ENCODE results near the gene CALCB.

Gene CALCB

DNA sequence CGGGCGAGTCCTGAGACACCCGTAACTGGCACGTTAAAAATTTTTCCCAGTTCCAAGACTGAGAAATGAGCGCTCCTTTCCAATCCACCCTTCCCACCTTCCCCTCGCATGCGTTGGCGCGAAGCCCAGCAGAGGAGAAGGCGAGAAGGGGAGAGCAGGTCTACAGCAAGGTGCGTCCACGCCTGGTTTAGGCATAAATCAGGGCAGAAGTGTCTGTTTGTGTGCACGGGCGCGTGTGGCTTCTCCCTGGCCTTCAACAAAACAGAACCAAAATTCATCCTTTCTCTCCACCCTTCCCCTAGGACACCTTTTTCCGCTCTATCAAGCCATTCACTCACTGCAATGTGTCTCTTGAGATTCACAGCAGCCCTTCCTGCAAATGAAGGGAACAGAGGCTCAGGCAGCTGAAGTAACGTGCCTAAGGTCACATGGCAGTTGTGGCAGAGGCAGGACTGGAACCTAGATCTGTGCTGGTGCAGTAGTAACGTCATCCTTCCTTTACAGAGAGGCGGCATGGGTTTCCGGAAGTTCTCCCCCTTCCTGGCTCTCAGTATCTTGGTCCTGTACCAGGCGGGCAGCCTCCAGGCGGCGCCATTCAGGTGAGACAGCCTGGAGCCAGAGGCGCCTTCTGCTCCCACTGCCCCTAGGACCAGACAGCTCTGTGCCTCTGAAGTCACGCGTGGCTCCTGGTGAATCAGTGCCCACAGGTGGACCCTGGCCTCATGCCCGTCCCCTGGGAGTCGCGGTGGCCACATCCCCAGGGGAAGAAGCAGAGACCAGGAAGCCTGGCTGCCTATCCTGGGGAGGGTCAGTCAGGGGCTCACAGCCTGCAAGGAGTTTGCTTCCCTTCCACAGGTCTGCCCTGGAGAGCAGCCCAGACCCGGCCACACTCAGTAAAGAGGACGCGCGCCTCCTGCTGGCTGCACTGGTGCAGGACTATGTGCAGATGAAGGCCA, 1.1 kb downstream of the CALCB start:
- peak; percentile 90 for DNase-seq

DNA sequence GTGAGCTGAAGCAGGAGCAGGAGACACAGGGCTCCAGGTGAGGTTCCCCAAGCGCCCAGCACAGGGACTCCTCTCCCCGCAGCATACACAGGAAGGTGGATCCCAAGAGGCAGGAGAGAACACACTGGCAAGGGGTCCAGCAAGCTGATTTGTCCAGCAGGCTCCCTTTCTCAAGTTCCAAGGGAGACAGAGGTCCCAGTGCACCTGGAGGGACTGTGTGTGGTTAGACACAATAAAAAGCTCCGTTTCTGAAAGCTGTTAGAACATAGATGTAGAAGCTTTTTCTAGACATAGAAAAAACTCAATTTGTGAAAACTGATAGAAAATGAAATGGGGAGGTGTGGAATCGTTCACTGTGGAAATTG, 1.8 kb downstream of the CALCB start:
- no peak for DNase-seq

DNA sequence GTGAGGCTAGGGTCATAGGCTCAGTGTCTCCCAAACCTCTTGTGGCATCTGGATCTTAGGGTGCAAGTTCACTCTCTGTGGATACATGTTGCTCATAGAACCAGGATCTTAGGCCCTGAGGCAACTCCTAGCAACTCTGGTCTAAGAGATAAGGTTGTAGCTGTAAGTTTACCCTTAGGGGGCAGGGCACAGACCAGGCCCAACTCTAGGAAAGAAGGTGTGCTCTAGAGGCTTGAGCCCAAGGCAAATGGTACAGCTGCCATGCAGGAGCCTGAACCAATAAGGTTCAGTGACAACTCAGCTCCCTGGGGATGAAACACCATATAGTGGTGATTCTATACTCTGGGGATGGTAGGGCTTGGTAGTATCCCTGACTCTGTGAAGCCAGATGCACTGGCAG, 17.8 kb downstream of the CALCB start:
- DNase-seq = no peak

DNA sequence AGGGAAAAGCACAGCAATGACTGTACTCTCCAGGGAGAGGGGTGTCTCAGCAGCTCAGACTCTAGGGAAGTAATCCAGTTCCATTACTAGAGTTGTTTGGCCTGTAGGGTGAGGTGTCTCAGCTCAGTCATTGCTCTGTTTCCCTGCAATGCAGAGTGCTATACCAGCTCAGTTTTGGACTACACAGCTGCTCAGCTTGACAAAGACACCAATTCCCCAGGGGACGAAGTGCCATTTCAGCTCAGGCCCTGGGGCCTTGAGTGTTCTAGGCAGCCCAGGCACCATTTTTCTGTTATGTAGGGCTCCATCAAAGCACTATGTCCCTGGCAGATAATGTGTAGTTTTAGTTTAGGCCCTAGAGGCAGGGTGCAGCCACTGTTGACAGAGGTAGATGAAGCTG, 18.2 kb downstream of the CALCB start:
- DNase-seq = no peak

DNA sequence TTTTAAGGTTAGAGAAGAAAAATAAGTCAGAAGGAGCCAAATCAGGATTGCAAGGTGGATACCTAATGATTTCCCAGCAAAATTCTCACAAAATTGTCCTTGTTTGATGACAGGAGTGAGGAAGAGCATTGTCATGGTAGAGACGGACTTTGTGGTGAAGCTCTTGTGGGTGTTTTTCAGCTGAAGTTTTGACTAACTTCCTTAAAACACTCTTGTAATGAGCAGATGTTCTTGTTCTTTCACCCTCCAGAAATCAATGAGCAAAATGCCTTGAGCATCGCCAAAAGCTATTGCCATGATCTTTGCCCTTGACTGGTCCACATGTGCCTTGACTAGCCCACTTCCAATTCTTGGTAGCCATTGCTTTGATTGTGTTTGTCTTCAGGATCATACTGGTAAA, 20.0 kb downstream of the CALCB start:
- no peak for DNase-seq

DNA sequence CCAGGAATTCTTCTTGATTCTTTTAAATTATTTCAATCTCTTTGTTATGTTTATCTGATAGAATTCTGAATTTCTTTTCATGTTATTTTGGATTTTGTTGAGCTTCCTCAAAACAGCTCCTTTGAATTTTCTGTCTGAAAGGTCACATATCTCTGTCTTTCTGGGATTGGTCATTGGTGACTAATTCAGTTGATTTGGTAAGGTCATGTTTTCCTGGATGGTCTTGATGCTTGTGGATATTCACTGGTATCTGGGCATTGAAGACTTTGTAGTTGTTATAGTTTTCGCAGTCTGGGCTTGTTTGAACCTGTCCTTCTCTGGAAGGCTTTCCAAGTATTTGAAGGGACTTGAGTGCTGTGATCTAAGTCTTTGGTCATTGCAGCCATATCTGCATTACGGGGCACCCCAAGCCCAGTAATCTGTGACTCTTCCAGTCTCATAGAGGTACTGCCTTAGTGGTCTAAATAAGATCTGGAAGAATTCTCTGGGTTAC, 22.4 kb downstream of the CALCB start:
- no peak for DNase-seq

DNA sequence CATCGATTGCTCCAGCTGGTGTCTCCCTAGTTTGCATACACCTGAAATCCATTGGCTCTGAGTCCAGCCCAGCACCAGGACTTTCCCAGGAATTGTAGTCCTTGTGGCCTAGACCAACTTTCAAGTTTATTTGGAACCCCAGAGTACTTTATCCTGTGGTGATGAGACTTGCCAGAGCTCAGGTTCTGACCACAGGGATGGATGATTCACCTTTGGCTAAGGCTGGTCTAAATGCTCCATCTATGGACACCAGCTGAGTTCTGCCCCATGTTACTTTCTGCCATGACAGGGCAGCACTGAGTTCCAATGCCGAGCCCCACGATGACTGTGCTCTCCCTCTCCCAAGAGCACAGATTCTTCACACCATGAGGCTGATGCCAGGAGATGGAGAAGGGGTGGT, 24.0 kb downstream of the CALCB start:
- DNase-seq = no peak

DNA sequence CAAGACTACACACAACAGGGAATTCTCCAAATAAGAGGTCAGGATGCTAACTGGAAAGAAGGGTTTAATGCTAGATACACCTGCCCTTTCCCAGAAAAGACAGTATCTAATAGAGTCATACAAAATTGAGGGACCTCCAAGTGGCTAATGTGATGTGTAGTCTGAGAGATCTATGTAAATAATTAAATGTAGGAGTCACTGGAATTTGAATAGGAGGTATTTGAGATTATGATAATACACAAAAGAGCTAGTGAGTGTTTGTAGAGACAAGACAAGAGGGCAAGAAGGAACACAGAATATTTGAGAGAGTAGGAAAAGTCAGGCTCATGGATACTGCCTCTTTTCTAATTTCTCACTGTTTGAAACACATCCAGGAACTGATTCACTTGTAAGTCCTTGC, 25.9 kb downstream of the CALCB start:
- no peak for DNase-seq

DNA sequence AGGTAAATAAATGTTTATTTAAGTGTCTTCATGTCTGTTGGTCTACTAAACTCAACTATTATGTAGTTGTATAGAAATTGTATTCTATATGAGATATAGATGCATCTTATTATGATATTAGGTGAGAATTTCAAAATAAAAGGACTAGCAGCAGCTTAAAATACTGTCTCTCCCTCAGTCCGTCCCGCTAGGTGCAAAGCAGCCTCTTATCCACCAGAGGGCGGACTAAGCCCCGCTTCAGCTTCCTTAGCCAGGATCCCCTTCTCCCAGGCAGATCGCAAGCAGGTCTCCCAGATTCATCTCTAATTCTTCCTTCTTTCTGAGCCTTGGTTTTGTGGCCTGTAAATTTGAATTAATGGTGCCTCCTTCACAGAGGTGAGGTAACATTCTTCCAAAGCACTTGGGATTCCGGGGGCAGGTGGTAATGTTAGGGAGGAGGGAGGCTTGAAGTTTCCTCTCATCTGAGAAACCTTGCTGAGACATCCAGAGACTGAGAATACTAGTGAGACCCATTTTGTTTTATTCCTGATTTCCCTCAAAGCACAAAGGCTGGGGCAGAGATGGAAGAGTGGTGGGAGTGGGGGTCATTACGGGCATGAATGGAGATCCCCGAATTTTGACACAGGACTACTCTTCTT, 27.8 kb downstream of the CALCB start:
- DNase-seq = peak; percentile 74

DNA sequence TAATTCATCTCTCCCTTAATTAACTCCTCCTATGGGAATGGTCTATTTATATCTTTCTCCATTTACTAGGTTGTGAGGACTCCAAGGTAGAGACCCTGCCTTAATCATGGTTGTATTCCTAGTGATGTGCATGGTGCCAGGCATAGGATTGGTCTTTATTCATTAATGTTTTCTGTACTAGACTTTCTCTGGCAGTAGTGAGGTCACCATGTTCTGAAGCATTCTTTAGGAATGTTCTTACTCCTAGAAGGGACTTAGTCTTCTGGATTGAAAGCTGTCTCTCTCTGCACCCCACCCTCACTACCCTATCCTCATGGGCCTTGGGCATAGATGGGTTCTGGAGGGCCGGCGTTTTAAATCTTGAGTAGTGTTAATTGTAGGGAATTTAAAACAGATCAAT, 30.8 kb downstream of the CALCB start:
- DNase-seq = no peak

DNA sequence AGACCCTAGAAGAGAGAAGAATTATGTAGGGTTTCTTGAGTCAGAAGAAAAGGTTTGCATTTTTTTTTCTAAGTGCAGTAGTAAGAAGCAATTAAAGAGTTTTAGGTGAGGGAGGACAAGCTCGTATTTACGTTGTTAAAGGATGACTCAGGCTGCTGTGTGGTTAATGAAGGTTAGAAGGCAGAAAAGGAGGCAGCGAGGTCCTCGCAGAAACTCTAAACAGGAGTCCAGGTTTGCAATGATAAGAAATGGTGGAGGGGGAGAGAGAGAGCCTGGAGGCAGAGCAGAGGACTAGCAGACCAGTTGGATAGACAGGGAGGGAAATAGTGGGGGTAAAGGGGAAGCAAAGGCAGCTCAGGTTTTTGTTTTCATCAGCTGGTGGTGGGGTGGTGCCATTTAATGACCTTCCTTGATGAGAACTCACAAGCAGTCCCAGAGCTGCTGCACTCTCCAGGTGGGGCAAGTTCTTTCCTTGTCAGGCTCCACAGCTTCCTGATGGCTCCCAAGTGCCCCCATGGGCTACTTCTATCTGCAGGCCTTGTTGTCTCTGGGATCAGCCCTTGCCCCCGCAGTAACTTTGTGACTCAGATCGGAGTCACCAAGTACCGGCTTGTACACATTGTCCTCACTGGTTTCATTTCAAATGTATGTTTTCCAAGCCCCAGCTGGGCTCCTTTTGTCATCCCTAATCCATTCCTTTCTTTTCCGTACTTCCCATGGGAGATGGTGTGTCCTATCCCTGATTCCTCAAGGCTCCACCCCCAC, 33.0 kb downstream of the CALCB start:
- DNase-seq = no peak

DNA sequence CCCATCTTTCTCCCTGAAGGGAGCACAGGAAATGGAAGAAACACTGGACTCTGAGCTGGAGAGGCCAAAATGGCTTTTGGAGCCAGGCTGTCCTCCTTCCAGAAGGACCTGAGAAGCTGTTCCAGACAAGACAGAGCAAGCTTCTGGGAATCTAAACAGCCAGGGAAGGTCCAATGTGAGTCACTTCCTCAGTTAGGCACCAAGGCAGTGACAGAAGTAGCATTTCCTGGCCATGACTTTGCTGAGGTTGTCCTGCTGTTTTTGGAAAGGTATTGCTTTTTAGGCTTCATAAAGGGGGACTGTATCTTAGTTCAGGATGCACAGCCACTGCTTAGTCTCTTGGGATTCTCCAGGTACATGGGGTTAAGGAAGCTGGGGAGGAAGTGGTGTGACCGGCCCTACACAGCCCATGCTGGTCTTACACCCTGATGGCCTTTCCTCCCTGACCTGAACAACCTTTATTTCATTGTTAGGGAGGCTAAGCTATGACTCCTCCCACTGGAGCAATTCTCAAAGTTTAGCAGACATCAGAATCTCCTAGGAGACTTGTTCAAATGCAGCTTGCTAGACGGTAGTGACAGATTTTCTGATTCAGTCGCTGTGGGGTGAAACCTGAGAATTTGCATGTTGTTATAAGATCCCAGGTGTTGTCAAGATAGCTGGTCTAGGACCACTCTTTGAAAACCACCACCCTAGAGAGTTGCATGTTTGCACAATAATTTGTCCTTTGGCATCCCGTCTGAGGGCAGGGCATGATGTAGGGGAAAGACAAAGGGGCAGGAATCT, 34.5 kb downstream of the CALCB start:
- DNase-seq = no peak

DNA sequence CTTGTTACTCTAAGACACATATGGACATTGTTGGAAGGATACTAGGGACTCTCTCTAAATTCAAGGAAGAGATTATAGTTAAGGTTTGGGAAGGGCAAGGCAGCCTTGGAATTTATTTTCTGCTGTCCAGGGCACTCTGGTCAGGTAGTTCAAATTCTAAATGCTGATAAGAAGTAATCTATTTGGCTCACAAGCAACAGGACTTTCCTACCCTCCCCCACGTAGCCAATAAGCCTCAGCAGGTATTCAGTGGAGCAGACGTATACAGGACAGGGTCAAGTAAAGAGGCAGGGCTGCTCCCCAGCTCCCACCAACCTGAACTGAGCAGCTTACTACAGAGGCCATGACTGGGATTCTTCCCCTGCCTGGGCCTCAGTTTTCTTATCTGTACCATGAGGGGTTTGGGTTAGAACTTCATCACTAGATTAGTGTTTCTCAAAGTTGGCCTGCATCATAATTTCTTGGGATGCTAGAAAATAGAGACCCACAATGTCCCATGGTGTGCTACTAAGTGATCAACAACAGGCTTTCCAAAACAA, 35.3 kb downstream of the CALCB start:
- no peak for DNase-seq

DNA sequence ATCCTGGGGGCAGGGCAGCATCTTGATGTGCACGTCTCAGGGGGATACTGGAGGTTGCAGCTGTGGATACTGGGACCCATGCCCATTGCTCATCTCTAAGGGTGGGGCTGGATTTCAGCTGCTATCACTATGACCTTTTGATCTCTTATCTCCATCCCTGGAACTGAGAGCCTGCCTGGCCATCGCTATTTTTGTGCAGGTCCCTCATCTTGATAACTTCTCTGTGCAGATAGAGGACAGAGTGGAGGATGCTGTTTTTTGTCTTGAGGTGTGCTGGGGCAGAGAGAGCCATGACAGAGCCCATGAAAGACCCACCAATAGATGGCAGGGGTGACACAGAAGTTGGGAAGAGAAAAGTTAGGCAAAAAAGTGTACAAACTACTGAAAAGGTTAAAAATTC, 36.2 kb downstream of the CALCB start:
- DNase-seq = no peak

DNA sequence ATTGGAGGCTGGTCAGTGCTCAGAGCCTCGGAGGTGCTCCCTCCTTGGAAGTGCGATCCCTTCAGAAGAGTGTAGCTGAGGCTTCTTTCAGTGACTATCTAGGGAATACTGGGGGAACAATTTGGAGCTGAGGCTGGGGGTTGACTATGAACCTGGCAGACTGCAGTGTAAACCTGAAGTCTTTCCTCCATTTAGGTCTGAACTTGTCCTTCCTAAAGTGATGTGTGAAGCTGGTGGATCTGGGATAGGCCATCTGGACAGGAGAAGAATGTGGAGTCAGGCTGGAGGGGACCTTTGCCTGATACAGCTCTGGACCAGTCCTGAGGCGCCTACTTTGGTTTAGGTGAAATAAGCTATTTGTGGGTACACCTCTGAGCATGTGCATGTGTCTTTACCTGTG, 37.8 kb downstream of the CALCB start:
- DNase-seq = no peak

DNA sequence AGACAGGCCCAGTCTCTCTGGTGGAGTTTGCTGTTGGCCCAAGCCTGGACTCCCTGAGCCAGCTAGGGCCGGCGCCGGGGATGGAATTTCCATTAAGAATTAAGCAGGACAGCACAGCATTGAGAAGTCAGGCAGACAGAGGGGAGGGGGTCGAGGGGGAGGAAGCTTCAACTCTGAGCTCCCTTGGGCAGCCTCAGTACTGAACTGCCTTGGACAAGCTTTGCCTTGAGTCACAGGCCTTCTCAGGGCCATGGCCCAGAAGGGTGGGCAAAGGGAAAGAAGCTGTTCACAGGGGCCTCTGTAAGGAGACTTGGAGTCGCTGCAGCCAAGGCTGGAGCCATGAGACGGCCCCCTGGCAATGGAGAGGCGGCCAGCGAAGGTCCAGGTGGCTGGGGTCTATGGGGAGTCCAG, 38.7 kb downstream of the CALCB start:
- DNase-seq = no peak

DNA sequence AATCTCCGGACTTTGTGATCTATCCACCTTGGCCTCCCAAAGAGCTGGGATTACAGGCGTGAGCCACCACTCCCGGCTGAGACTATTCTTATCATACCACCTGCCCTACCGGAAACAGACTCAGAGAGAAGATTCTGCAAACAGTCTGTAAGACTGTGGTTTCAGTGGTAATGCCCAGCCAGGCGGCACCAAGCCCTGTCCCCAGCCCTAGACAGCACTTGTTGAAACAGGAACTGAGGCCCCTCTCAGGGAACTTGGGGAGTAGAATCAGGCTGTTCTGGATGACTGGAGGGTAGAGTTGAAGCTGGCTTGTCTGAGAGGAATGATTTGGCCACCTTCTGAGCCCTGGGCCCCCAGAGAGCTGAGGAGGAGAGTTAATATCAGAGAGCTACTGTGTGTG, 40.0 kb downstream of the CALCB start:
- DNase-seq = no peak

DNA sequence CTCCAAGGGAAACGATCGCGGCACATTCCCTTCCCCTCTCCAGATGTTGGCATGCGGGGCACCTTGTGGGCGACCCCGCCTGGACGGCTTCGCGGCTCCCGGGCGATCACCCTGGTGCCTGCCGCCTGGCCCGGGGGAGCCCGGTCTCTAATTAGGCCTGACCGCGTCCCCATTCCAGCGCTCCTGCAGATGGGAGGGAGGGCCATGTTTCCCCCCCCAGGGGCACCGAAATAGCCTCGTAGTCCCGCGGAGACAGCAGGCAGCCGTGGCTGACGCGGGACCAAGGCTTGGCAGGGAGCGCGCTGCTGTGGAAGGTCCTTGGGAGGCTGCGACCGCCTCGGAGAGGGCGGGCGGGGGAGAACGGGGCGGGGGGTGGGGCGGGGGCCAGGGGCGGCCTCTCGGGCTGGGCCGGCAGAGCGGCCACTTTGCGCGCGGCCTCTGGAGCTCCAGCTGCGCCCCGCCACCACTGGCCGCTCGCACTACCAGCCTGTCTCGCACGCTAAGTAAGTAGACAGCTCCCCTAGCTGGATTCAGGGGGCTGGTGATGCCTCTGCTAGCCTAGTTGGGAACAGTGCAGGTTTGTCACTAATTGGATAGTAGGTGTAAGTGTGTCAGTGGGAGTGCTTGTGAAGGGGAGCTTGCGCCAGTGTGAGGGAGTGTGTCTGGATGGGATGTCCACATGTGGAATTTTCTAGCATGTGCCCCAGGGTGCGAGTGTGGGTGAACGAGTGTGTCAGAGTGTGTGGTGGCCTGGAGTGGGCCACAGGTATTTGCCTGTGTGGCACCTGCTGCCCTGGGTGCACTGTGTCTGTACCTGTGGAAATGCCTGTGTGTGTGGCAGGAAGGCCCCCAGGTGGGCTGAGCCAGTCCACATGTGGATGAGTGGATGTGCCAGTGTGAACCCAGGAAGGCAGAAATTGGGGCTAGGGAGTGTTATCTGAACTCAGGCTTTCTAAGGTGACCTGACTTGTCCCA, 41.4 kb downstream of the CALCB start, which contains the start of gene INSC:
Gene INSC, plus strand, starts transcription at position 423 of the 975 bp plus-strand sequence. CDS start 34,252 bp downstream, outside the sequence.
- peak; percentile 36 for DNase-seq

DNA sequence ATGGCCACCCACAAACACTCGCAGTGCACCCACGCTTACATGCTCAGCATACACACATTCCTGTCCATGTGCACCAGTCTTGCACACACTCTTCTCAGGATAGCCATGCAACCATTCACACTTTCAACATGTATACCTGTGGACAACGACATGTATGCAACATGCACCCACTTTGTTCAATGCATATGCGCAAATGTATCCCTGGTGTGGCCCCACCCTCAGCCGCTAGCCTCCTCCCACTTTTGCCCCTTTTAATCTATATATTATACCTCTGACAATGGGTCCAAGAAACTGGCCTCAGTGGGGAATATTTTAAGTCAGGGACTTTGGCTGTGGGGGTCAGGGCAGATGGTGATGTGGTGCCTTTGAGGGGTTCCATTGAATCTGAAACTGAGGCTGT, 42.3 kb downstream of the CALCB start:
- no peak for DNase-seq

DNA sequence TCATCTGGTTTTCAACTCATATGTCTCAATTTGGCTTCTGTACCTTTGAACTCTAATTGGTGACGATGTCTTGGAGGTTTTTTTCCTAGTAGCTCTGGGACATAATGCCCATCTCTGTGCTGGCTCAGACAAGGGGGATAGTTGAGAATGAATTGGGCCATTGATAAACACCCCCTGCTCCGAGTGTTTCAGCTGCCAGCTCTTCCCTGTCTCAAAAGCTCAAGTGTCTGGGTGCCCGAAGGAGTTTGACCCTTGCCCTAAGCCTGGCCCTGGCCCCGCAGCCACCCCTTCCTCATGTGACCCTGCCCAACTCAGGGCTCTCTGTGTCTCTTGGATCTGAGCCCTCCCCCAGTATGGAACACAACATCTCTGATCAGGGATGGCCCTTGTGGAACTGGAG, 44.4 kb downstream of the CALCB start:
- DNase-seq = no peak

DNA sequence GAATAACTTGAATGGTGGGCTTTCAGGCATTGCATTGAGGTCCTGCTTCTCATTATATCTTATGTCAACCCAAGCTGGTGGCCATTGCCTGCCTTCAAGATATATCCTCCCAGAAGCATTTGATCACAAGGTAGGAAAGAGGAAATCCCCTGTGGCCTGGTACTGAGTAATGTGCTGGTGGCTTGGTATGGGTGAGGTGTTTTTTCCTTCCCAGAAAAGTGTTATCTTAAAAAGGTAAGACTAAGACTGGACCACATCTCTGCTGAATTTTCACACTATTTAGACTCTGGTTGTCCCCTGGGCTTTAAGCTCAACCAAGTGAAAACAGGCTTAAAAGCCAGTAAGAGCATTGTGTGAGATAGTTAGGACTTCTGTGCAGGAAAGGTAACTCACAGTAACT, 45.0 kb downstream of the CALCB start:
- DNase-seq = no peak

All from NCI-H1105 treated with DMSO at 0.1 percent for 48 hours (cell line).